LNCAP (cell line): ENCODE results near the gene MAGI2.

Source experiments
- CTCF ChIP-seq: fragments of 450-650 bp; IDR thresholded peaks from 2 replicates; pipeline ENCODE4 v1.5.1; 2017; ENCODE audit warnings: mild to moderate bottlenecking

Gene MAGI2

DNA sequence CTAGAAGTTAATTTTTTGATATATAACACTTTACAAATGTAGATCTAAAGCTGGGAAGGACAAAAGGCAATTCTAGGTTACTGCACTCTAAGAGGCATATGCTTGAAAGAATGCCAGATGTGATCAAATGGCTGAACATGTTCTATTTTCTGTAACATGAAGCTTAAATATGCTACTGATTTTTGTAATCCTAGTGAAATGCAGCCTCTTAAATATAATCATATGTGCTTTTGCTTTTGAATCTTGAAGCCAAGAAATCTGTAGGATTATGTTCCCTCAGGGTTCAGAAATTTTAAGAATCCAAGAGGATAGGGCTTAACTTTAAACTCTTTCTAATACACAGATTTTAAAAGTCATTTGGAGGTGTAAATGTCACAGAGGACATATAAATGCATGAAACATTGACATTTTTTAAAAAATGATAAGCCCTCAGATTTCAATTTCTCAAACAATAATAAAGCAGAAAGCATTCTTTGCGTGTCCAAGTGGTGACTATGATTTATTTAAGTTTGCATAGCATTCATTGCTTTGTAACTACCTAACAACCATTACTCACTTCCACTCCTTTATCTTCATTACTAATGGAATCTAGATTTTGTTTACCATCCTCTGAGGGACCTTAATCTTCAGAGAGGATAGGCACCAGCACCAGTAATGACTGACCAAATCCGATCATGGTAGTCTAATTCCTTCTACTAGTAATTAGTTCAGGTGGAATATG lies 170.4 kb downstream of the MAGI2 start:
- TF ChIP-seq CTCF: no peak

DNA sequence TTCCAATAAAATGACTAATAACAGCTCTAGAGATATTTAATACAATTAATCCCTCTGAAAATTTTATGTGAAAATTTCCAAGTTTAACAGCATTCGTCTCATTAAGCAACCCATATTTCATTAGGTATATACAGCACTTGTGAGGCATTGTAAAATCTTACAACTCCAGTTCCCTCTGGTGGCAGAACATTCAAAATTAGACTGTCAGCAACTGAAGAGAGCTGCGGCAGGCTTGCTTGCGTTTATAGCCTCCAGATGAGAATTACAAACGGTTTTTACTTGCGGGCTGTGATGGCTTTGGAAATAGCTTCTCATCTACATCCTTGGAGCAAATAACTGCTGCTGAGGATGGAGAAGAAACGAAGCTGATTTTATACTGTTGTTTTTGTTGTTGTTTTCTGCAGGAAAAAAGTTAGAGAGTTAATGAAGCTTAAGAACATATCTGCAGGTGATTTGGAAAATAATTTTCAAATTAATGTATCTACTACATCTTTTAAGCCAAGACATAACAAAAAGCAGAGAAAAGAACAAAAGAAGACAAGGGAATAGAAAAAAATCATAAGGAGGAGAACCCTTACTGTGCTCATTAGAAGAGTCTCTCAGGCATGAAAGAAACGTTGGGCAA lies 171.3 kb downstream of the MAGI2 start:
- TF ChIP-seq CTCF: 0 out of 2 replicates have a peak, but pooled peaks have one; percentile 20

GRCh38 chr7:79281426-79281825 lies 172.0 kb downstream of the MAGI2 start:
- no peak for TF ChIP-seq CTCF

DNA sequence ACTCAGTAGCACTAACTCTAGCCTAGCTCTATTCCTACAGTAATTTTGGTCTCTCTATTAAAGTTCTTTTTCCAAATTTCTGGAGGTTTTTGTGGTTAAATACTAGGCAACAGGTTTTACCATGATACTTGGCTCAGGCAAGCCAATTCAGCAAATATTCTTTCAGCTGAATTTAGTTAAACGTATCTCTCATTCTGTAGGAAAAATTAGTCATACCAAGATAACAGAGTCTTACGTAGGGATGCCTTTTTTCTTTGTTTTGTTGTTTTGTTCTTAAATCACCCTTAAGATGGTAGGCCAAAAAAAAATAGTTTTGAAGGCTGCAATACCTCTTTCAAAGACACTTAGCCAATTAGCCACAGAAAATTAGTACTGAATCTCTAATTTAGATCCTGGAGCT lies 180.5 kb downstream of the MAGI2 start:
- TF ChIP-seq CTCF: no peak

DNA sequence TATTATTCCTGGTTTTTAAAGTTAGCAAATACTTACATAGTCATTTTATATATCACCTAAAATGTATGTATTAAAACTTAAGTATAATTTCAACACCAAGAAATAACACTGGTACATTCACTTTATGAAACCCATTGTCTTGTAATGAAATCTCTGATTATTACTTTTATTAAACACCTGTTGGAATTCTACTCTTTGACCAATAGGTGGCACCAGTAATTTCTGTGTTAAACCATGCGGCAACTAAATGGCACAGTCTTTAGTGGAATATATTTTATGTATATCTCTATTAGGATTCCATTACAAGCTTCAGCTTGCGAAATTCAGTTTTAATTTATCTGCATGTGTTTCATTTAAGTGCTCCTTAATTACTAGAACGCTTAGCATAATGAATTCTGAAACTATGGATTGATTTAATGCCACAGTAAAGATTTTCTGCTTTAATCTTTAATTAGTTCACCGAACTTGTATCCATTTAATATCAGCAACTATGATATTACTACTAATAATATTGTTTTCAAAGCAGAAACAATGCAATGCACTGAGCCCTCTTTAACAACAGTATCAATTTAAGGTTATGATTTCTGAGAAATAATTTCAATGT lies 181.3 kb downstream of the MAGI2 start:
- peak; percentile 68 for TF ChIP-seq CTCF

GRCh38 chr7:79268730-79269129 lies 184.7 kb downstream of the MAGI2 start:
- TF ChIP-seq CTCF: no peak

- TF ChIP-seq CTCF: no peak
Observed at GRCh38 chr7:79258826-79259225, 194.6 kb downstream of the MAGI2 start.
